IPS-18a (cell line): ENCODE results near the gene EXOC4.
"Not testable (repeated sequence)": the region's sequence is repeated elsewhere in the genome, so short reads cannot be mapped to it uniquely, and the experiment has no call there.

Experiments
- H3K27ac ChIP-seq: one replicate; pipeline ENCODE4 v1.5.1; 2013; ENCODE audit warnings: low read length
- H3K27me3 ChIP-seq: one replicate; pipeline ENCODE4 v1.6.1; 2013; ENCODE audit warnings: mild to moderate bottlenecking, low read length; ENCODE audit not compliant: control insufficient read depth, insufficient read depth
- H3K36me3 ChIP-seq: one replicate; pipeline ENCODE4 v1.6.1; 2013; ENCODE audit warnings: low read depth, low read length; ENCODE audit not compliant: control insufficient read depth
- H3K4me1 ChIP-seq: one replicate; pipeline ENCODE4 v1.6.1; 2013; ENCODE audit warnings: low read depth, low read length; ENCODE audit not compliant: control insufficient read depth
- H3K4me3 ChIP-seq: one replicate; pipeline ENCODE4 v1.5.1; 2013; ENCODE audit warnings: low read length
- H3K9ac ChIP-seq: one replicate; pipeline ENCODE4 v1.6.1; 2013; ENCODE audit warnings: mild to moderate bottlenecking, low read length, moderate library complexity
- H3K9me3 ChIP-seq: one replicate; pipeline ENCODE4 v1.6.1; 2013; ENCODE audit warnings: low read depth, low read length; ENCODE audit not compliant: control insufficient read depth

The EXOC4 gene

GRCh38 chr7:133641436-133641835 is 388.6 kb downstream of the EXOC4 start:
- Histone ChIP-seq H3K9me3 (no peaks in the 10 kb centered on the region), H3K9ac (no peak overlapping the region), H3K27me3 (no peaks in the 10 kb centered on the region), H3K4me1 (peaks cover 2% of the 10 kb centered on the region), H3K27ac (no peak overlapping the region), H3K4me3 (no peak overlapping the region), H3K36me3 (no peaks in the 10 kb centered on the region)

DNA sequence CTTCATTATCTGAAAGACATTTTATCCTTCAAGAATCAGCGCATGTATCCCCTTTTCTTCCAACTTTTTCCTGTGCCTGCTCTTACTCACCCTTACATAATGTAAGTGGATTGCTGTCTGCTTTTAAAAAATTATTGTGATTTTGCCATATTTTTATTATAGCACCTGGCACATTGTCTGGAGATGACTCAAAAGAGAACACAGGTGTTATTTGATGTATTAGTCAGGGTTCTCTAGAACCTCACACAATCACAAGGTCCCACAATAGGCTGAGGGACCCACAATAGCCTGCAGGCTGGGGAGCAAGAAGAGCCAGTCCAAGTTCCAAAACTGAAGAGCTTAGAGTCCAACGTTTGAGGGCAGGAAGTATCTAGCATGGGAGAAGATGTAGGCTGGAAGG is 390.0 kb downstream of the EXOC4 start:
- Histone ChIP-seq H3K27ac (no peak overlapping the region), H3K4me1 (peaks cover 7% of the 10 kb centered on the region), H3K27me3 (no peaks in the 10 kb centered on the region), H3K9ac (no peak overlapping the region), H3K4me3 (no peak overlapping the region), H3K9me3 (no peaks in the 10 kb centered on the region), H3K36me3 (no peaks in the 10 kb centered on the region)

- H3K27me3 ChIP-seq, H3K36me3 ChIP-seq, H3K4me3 ChIP-seq, H3K9me3 ChIP-seq, H3K27ac ChIP-seq, H3K9ac ChIP-seq, H3K4me1 ChIP-seq: not testable (repeated sequence)
Measured at GRCh38 chr7:133643652-133644051, 390.8 kb downstream of the EXOC4 start.

DNA sequence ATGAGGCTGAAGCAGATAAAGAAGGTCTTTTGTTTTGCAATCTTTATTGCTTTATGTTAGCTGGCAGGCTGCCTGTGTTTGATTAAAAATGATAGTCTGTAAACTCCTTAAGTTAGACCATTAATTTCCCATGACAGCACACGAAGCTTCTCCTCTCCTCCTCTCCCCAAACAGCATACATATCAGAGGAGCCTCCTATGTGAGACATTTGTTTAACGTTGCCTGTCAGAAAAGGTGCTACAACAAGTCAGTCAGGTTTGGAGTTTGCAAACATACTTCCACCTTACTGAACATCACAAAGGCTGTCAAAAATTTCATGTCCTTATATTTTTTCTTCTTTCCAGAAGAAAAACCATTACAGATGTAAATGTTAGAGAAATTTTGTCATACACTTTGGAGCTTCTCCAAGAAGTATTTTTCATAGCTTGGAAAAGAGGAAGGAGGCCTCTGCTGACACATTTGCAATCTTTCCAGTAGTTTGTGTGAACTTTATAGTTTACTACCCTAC is 393.1 kb downstream of the EXOC4 start:
- Histone ChIP-seq H3K9ac (no peak overlapping the region), H3K4me1 (peaks cover 7% of the 10 kb centered on the region), H3K27ac (no peak overlapping the region), H3K36me3 (no peaks in the 10 kb centered on the region), H3K27me3 (no peaks in the 10 kb centered on the region), H3K9me3 (no peaks in the 10 kb centered on the region), H3K4me3 (no peak overlapping the region)

- Histone ChIP-seq H3K9me3 (no peaks in the 10 kb centered on the region), H3K36me3 (no peaks in the 10 kb centered on the region), H3K27me3 (no peaks in the 10 kb centered on the region), H3K27ac (no peak overlapping the region), H3K4me1 (peaks cover 7% of the 10 kb centered on the region), H3K4me3 (no peak overlapping the region), H3K9ac (no peak overlapping the region)
Measured at GRCh38 chr7:133646472-133647315, 393.8 kb downstream of the EXOC4 start.

GRCh38 chr7:133649593-133649992 is 396.7 kb downstream of the EXOC4 start:
- H3K4me1 ChIP-seq: peaks cover 7% of the 10 kb centered on the region
- H3K36me3 ChIP-seq: no peaks in the 10 kb centered on the region
- H3K27ac ChIP-seq: no peak overlapping the region
- H3K4me3 ChIP-seq: no peak overlapping the region
- no peaks in the 10 kb centered on the region for H3K9me3 ChIP-seq
- no peaks in the 10 kb centered on the region for H3K27me3 ChIP-seq
- no peak overlapping the region for H3K9ac ChIP-seq

- no peak overlapping the region for H3K4me3 ChIP-seq
- peaks cover 7% of the 10 kb centered on the region for H3K4me1 ChIP-seq
- no peaks in the 10 kb centered on the region for H3K27me3 ChIP-seq
- no peaks in the 10 kb centered on the region for H3K9me3 ChIP-seq
- no peak overlapping the region for H3K9ac ChIP-seq
- H3K27ac ChIP-seq: no peak overlapping the region
- H3K36me3 ChIP-seq: no peaks in the 10 kb centered on the region
Measured at GRCh38 chr7:133650069-133650468, 397.2 kb downstream of the EXOC4 start.

DNA sequence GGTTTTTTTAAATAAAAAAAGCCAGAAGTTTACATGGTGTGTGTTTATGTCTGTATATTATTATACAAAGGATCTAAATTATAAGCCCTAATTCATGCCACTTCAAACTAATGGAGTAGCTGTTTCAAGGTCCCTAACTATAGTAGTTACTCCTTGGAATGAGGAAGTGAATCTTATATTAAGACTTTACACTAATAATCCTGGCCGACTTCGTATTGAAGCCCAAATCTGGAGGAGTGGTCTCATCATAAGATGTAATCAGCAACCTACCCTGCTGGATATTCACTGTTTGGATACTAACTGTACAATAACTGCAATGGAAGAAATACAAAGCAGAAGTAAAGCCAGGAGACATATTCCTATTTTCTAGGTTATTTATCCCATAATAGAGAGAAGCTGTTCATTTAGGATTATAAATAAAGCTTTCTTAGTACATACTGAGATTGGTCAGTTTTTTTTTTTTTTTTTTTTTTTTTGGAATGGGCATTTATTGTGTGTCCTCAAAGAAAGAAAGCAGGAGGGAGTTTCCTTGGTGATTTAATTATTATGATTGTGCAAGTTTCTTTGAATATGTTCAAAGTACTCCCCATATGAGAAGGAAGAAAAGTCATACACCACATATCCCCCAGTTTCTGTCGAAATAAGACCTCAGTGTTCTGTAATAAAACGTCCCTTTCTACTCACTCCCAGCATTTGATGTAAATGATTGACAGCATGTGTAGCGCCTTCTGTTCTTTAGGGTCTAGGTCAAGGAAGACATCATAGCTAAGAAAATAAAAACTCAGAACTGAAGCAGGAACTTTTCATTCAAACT is 397.8 kb downstream of the EXOC4 start:
- H3K36me3 ChIP-seq: no peaks in the 10 kb centered on the region
- no peak overlapping the region for H3K27ac ChIP-seq
- no peaks in the 10 kb centered on the region for H3K27me3 ChIP-seq
- peaks cover 7% of the 10 kb centered on the region for H3K4me1 ChIP-seq
- H3K9me3 ChIP-seq: no peaks in the 10 kb centered on the region
- H3K4me3 ChIP-seq: no peak overlapping the region
- H3K9ac ChIP-seq: no peak overlapping the region

DNA sequence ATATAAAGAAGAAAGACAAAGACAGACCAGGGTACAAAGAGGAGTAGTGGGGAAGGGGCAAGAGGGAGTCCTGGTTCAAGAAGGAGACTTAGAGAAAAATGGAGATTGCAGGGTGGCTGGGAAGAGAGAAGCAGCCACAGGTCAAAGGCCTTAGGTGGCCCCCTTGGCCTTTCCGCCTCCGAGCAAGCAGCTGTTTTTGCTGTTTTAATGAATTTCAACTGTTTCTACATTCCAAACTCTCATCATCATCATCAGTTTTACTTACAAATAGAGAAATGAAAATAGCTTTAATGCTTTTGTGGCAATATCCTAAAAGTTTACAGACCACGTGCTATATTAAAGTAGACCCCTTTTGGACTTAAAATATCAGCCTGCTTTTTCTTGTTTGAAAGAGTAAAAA is 399.7 kb downstream of the EXOC4 start:
- Histone ChIP-seq H3K27me3 (no peaks in the 10 kb centered on the region), H3K27ac (no peak overlapping the region), H3K4me1 (no peaks in the 10 kb centered on the region), H3K9ac (no peak overlapping the region), H3K9me3 (no peaks in the 10 kb centered on the region), H3K36me3 (no peaks in the 10 kb centered on the region), H3K4me3 (no peak overlapping the region)

DNA sequence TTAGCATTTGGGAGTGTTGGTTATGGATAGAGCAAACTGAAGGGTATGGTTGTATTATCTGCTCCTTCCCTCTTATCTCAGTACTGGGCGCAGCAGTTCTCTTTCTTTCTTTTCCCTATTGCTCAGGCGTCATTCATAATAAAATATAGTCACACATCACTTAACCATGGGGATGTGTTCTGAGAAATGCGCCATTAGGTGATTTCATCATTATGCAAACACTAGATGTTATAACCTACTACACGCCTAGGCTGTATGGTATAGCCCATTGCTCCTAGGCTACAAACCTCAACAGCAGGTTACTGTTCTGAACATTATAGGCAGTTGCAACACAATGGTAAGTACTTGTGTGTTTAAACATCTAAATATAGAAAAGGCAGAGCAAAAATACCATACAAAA is 401.7 kb downstream of the EXOC4 start:
- no peaks in the 10 kb centered on the region for H3K9me3 ChIP-seq
- no peaks in the 10 kb centered on the region for H3K36me3 ChIP-seq
- no peak overlapping the region for H3K9ac ChIP-seq
- H3K4me1 ChIP-seq: no peaks in the 10 kb centered on the region
- H3K27me3 ChIP-seq: no peaks in the 10 kb centered on the region
- H3K27ac ChIP-seq: no peak overlapping the region
- H3K4me3 ChIP-seq: no peak overlapping the region

GRCh38 chr7:133662276-133662675 is 409.4 kb downstream of the EXOC4 start:
- Histone ChIP-seq H3K36me3 (no peaks in the 10 kb centered on the region), H3K9me3 (no peaks in the 10 kb centered on the region), H3K4me1 (peaks cover 9% of the 10 kb centered on the region), H3K27ac (no peak overlapping the region), H3K27me3 (no peaks in the 10 kb centered on the region), H3K4me3 (no peak overlapping the region), H3K9ac (no peak overlapping the region)
